ENCODE data around the gene LRP4.
"Not testable (repeated sequence)": the region's sequence is repeated elsewhere in the genome, so short reads cannot be mapped to it uniquely, and the experiment has no call there.

Gene LRP4

DNA sequence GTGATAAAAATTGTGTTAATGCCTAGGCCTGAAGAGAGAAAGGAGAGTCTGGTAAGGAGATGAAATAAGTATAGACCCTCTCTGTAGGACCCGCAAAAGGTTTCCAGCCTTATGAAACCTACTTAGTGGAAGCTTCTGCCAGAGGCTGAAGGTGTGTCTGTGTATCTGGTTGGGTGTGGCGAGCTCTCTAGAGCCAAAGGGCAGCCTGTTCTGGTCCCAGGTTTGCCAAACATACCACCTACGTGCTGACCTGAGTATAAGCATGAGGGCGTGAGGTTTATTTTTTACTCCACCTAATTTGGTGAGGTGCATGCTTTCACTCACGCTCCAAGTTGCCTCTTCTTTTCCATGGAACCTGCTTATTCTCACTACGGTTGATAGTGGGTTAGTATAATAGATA lies 23.8 kb upstream of the LRP4 start:
- no peak overlapping the region for H3K9ac ChIP-seq (ENCODE audit: insufficient read length, low read depth)
- H3K36me3 ChIP-seq (ENCODE audit: insufficient read depth, insufficient read length, low read length) = peaks cover 8% of the 10 kb centered on the region
- TF ChIP-seq SUZ12 (IDR thresholded peaks at IDR 0.05; ENCODE audit: extremely low read depth, insufficient read depth, insufficient read length) (no peak), ZNF274 (IDR thresholded peaks at IDR 0.05; ENCODE audit: low read depth, low read length) (no peak), YY1 (IDR thresholded peaks at IDR 0.05; ENCODE audit: insufficient read depth, insufficient read length) (no peak)
- DNase-seq (ENCODE audit: low read depth, low spot score) = no peak
- H3K4me1 ChIP-seq (ENCODE audit: insufficient read depth, insufficient read length) = no peaks in the 10 kb centered on the region
- H3K27me3 ChIP-seq (ENCODE audit: insufficient read depth, insufficient read length) = no peaks in the 10 kb centered on the region
- H3K4me3 ChIP-seq (ENCODE audit: insufficient read length, low read depth) = no peak overlapping the region
- no peaks in the 10 kb centered on the region for H3K9me3 ChIP-seq (ENCODE audit: insufficient read depth, low read length)

DNA sequence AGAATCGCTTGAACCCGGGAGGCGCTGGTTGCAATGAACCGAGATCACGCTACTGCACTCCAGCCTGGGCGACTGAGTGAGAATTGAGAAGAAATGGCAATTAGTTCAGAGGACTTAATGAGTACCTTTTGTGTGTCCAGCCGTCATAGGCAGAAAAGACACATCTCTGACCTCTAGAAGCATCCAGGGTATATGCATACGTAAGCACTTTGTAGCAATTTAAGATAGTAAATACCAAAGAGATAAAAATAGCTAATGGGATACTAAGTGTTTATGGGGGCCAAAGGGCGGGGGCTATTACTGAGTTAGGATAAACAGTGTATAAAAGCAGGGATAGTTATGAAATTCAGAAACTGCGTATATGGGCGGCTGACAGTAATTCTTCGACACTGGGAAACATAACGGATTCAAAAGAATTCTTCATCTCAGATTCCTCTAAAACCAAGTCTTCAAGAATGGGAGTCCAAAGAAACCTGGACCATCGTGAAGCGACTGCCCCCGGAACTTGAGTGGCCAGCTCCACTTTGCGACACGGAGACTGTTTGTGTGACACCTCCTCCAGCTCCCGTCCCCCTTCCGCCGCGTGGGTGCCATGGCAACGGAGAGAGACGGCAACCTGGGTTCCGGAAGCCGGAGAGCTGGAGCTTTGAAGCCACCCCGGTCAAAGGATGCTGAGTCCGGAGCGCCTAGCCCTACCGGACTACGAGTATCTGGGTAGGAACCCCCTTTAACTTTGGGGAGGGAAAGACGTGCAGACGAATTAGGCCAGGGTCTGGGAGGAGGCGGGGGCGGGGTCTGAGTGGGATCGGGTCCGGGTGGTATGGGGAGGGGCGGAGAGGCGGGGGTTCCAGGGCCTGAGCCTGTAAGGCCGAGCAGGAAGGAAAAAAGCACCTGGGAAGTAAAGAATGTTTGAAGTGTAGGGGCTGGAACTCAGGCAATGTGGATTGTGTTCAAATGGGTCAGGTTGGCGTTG lies 18.1 kb upstream of the LRP4 start, which contains the start of gene CSTPP1:
Gene CSTPP1, plus strand, starts transcription at position 624 of the 973 bp plus-strand sequence. Its CDS starts 45 bp downstream, at position 669.
- Histone ChIP-seq H3K4me1 (ENCODE audit: insufficient read depth, insufficient read length) (no peaks in the 10 kb centered on the region), H3K4me3 (ENCODE audit: insufficient read length, low read depth) (peak within 1 kb of the TSS; percentile 76), H3K9me3 (ENCODE audit: insufficient read depth, low read length) (no peaks in the 10 kb centered on the region), H3K36me3 (ENCODE audit: insufficient read depth, insufficient read length, low read length) (peaks cover 6% of the 10 kb centered on the region), H3K9ac (ENCODE audit: insufficient read length, low read depth) (peak within 1 kb of the TSS; percentile 88), H3K27me3 (ENCODE audit: insufficient read depth, insufficient read length) (no peaks in the 10 kb centered on the region)
- TF ChIP-seq YY1 (IDR thresholded peaks at IDR 0.05; ENCODE audit: insufficient read depth, insufficient read length) (peak; percentile 13), SUZ12 (IDR thresholded peaks at IDR 0.05; ENCODE audit: extremely low read depth, insufficient read depth, insufficient read length) (no peak)
- DNase-seq (ENCODE audit: low read depth, low spot score) = peak; percentile 92

DNA sequence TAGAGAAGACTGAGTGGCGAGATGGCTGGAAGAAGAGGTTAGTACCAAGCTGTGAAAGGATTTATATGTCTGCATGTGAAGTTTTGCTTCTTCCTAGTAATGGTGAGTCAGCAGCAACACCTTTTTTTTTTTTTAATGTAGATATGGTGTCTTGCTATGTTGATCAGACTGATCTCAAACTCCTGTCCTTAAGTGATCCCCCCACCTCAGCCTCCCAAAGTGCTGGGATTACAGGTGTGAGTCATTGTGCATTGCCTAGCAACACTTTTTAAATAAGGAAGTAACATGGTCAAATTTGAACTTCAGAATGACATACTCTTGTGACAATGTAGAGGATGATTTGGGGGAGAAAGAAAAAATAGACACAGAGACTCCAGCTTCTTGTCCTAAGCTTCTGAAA lies 11.7 kb upstream of the LRP4 start:
- no peak for DNase-seq (ENCODE audit: low read depth, low spot score)
- Histone ChIP-seq H3K4me1 (ENCODE audit: insufficient read depth, insufficient read length) (no peaks in the 10 kb centered on the region), H3K27me3 (ENCODE audit: insufficient read depth, insufficient read length) (no peaks in the 10 kb centered on the region), H3K9ac (ENCODE audit: insufficient read length, low read depth) (no peak overlapping the region), H3K4me3 (ENCODE audit: insufficient read length, low read depth) (no peak overlapping the region), H3K9me3 (ENCODE audit: insufficient read depth, low read length) (peaks cover 20% of the 10 kb centered on the region; the same call in 1 of the 2 replicates), H3K36me3 (ENCODE audit: insufficient read depth, insufficient read length, low read length) (no peaks in the 10 kb centered on the region)
- no peak for TF ChIP-seq ZNF274 (IDR thresholded peaks at IDR 0.05; ENCODE audit: low read depth, low read length)
- no peak for TF ChIP-seq YY1 (IDR thresholded peaks at IDR 0.05; ENCODE audit: insufficient read depth, insufficient read length)
- TF ChIP-seq SUZ12 (IDR thresholded peaks at IDR 0.05; ENCODE audit: extremely low read depth, insufficient read depth, insufficient read length) = no peak

DNA sequence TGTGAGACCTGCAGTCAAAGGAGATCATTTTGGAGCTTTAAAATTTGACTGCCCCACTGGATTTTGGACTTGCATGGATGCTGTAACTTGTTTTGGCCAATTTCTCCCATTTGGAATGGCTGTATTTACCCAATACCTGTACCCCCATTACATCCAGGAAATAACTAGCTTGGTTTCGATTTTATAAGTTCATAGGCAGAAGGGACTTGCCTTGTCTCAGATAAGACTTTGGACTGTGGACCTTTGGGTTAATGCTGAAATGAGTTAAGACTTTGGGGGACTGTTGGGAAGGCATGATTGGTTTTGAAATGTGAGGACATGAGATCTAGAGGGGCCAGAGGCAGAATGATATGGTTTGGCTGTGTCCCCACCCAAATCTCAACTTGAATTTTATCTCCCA lies 10.4 kb upstream of the LRP4 start:
- peaks cover 20% of the 10 kb centered on the region; the same call in 1 of the 2 replicates for H3K9me3 ChIP-seq (ENCODE audit: insufficient read depth, low read length)
- not testable (repeated sequence) for H3K9ac ChIP-seq (ENCODE audit: insufficient read length, low read depth); H3K4me1 ChIP-seq (ENCODE audit: insufficient read depth, insufficient read length); H3K27me3 ChIP-seq (ENCODE audit: insufficient read depth, insufficient read length); H3K36me3 ChIP-seq (ENCODE audit: insufficient read depth, insufficient read length, low read length); DNase-seq (ENCODE audit: low read depth, low spot score); H3K4me3 ChIP-seq (ENCODE audit: insufficient read length, low read depth)

DNA sequence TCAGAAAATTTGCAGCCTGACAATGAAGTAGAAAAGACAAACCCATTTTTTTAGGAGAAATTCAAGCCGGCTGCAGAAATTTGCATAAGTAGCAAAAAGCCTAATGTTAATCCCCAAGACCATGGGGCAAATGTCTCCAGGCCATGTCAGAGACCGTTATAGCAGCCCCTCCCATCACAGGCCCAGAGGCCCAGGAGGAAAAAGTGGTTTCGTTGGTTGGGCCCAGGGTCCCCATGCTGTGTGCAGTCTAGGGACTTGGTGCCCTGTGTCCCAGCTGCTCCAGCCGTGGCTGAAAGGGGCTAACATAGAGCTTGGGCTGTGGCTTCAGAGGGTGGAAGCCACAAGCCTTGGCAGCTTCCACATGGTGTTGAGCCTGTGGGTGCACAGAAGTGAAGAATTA lies 9.6 kb upstream of the LRP4 start:
- not testable (repeated sequence) for H3K27me3 ChIP-seq (ENCODE audit: insufficient read depth, insufficient read length); DNase-seq (ENCODE audit: low read depth, low spot score); H3K9ac ChIP-seq (ENCODE audit: insufficient read length, low read depth); H3K4me3 ChIP-seq (ENCODE audit: insufficient read length, low read depth); H3K36me3 ChIP-seq (ENCODE audit: insufficient read depth, insufficient read length, low read length); H3K4me1 ChIP-seq (ENCODE audit: insufficient read depth, insufficient read length)
- peaks cover 20% of the 10 kb centered on the region; the same call in 1 of the 2 replicates for H3K9me3 ChIP-seq (ENCODE audit: insufficient read depth, low read length)

DNA sequence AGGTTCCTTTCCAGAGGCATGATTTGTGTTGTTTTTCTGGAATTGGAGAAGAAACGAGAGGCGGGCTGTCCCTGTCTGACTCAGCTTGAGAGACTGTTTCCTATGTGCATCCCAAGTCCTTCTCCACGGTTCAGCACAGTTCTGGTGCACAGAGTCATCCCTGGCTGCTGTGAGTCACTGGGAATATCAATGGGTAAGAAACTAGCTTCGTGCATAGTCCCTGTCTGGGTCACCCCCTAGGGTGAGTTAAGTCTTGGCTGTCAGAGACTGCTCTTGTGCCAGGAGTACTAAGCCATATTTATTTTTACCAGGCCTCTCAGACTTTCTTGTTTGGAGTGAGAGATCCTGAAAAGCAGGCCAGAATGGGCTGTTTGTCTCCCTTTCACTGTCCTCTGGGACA lies 2.4 kb upstream of the LRP4 start:
- peaks cover 6% of the 10 kb centered on the region for H3K36me3 ChIP-seq (ENCODE audit: insufficient read depth, insufficient read length, low read length)
- no peaks in the 10 kb centered on the region for H3K27me3 ChIP-seq (ENCODE audit: insufficient read depth, insufficient read length)
- no peak overlapping the region for H3K9ac ChIP-seq (ENCODE audit: insufficient read length, low read depth)
- no peaks in the 10 kb centered on the region for H3K9me3 ChIP-seq (ENCODE audit: insufficient read depth, low read length)
- no peak for TF ChIP-seq YY1 (IDR thresholded peaks at IDR 0.05; ENCODE audit: insufficient read depth, insufficient read length)
- TF ChIP-seq SUZ12 (IDR thresholded peaks at IDR 0.05; ENCODE audit: extremely low read depth, insufficient read depth, insufficient read length) = no peak
- no peak for TF ChIP-seq ZNF274 (IDR thresholded peaks at IDR 0.05; ENCODE audit: low read depth, low read length)
- peaks cover 2% of the 10 kb centered on the region for H3K4me1 ChIP-seq (ENCODE audit: insufficient read depth, insufficient read length)
- DNase-seq (ENCODE audit: low read depth, low spot score) = no peak
- H3K4me3 ChIP-seq (ENCODE audit: insufficient read length, low read depth) = no peak overlapping the region

DNA sequence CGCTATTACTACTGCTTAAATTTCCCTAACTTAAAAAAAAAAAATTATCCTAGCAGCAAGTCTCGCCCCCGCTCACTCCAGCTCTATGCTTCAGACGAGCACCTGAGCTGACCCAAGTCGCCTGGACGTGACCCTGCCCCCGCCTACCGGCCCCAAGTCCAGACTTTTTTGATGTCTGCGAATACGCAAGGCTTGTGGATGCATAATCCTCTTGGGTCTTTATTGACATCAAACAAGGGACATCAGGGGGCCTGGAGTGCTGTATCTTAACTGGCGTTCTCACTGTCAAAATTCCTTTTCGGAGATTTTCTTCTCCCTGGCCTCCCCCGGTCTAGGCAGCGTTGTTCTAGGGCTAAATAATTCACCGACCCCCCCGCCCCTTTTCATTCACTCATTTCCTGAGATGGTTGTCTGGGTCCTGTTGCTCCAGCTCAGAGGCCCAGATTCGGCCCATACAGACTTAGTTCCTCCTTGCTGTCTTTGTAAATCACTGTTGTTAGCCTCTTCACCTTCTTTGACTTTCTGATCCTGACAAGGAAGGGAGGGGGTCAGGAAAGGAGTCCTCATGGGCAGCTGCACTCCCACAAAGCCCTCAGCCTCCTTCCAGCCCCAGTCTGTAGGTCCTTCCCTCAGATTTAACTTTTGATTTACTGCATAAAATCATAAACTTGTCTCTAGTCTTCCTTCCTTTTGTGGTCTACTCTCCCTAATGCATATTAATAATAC lies 601 bp upstream of the LRP4 start:
- Histone ChIP-seq H3K36me3 (ENCODE audit: insufficient read depth, insufficient read length, low read length) (peaks cover 15% of the 10 kb centered on the region), H3K9me3 (ENCODE audit: insufficient read depth, low read length) (no peaks in the 10 kb centered on the region), H3K9ac (ENCODE audit: insufficient read length, low read depth) (peak overlapping the region; percentile 68), H3K4me3 (ENCODE audit: insufficient read length, low read depth) (peak overlapping the region; percentile 52), H3K4me1 (ENCODE audit: insufficient read depth, insufficient read length) (peaks cover 11% of the 10 kb centered on the region), H3K27me3 (ENCODE audit: insufficient read depth, insufficient read length) (no peaks in the 10 kb centered on the region)
- TF ChIP-seq ZNF274 (IDR thresholded peaks at IDR 0.05; ENCODE audit: low read depth, low read length) (no peak), YY1 (IDR thresholded peaks at IDR 0.05; ENCODE audit: insufficient read depth, insufficient read length) (no peak), SUZ12 (IDR thresholded peaks at IDR 0.05; ENCODE audit: extremely low read depth, insufficient read depth, insufficient read length) (no peak)
- DNase-seq (ENCODE audit: low read depth, low spot score) = peak; percentile 39
